SU-DHL-6 (cell line): ENCODE measurements around the gene MRPS5.

Source experiments
- H2AFZ ChIP-seq: fragments of 200-600 bp; sonication (generic); 2 replicates; pipeline ENCODE4 v1.6.1; 2014; ENCODE audit warnings: low read depth, mild to moderate bottlenecking, moderate library complexity, mixed read lengths, antibody characterized with exemption, low read length; ENCODE audit not compliant: severe bottlenecking
- H3F3A ChIP-seq: fragments of 200-600 bp; shearing (Covaris generic); 2 replicates; pipeline ENCODE4 v1.6.0; 2016; ENCODE audit warnings: antibody characterized with exemption, mild to moderate bottlenecking; ENCODE audit not compliant: insufficient read depth
- H3K27ac ChIP-seq: fragments of 200-600 bp; sonication (generic); 2 replicates; pipeline ENCODE4 v1.5.1; 2016; ENCODE audit warnings: low read depth, mild to moderate bottlenecking, low read length, moderate library complexity, mixed read lengths
- H3K27me3 ChIP-seq: fragments of 200-600 bp; sonication (generic), shearing (Covaris generic); 2 replicates; pipeline ENCODE4 v1.6.0; 2014; ENCODE audit warnings: mild to moderate bottlenecking, low read length
- H3K36me3 ChIP-seq: fragments of 200-600 bp; sonication (generic); 2 replicates; pipeline ENCODE4 v1.6.1; 2014; ENCODE audit warnings: mild to moderate bottlenecking, low read length, mixed read lengths
- H3K4me2 ChIP-seq: fragments of 300-600, 200-600 bp; shearing (Covaris generic), sonication (generic); 2 replicates; pipeline ENCODE4 v1.6.0; 2014; ENCODE audit warnings: low read length, low read depth, mild to moderate bottlenecking; ENCODE audit not compliant: poor library complexity, severe bottlenecking
- H3K4me3 ChIP-seq: fragments of 200-600 bp; sonication (generic); 2 replicates; pipeline ENCODE4 v1.5.1; 2014; ENCODE audit warnings: antibody characterized with exemption, low read length, mild to moderate bottlenecking, mixed read lengths; ENCODE audit not compliant: insufficient read depth, poor library complexity, severe bottlenecking
- H3K79me2 ChIP-seq: fragments of 200-600 bp; sonication (generic); 2 replicates; pipeline ENCODE4 v1.6.1; 2014; ENCODE audit warnings: mild to moderate bottlenecking, low read length, moderate library complexity; ENCODE audit not compliant: insufficient read depth
- H3K9ac ChIP-seq: fragments of 200-600 bp; sonication (generic); 2 replicates; pipeline ENCODE4 v1.7.0; 2014; ENCODE audit warnings: mild to moderate bottlenecking, low read length
- H3K9me2 ChIP-seq: fragments of 200-600 bp; sonication (generic); replicated peaks from 2 replicates; pipeline ENCODE4 v1.6.1; 2014; ENCODE audit warnings: low read length; ENCODE audit not compliant: insufficient read depth
- H3K9me3 ChIP-seq: fragments of 200-600 bp; sonication (generic); 2 replicates; pipeline ENCODE4 v1.6.1; 2014; ENCODE audit warnings: low read length, mixed read lengths; ENCODE audit not compliant: insufficient read depth
- H4K20me1 ChIP-seq: fragments of 200-600 bp; sonication (generic); 2 replicates; pipeline ENCODE4 v1.6.1; 2014; ENCODE audit warnings: low read depth, mild to moderate bottlenecking, antibody characterized with exemption, low read length, moderate library complexity, mixed read lengths
- CTCF ChIP-seq: fragments of 200-600 bp; sonication (generic); IDR thresholded peaks from one replicate; pipeline ENCODE4 v1.5.1; 2017; ENCODE audit warnings: antibody characterized with exemption, mild to moderate bottlenecking, low read length, moderate library complexity; ENCODE audit not compliant: insufficient read depth, poor library complexity, severe bottlenecking
- EZH2phosphoT487 ChIP-seq: fragments of 200-600 bp; sonication (generic), shearing (Covaris generic); conservative IDR thresholded peaks from 2 replicates; pipeline ENCODE4 v1.6.1; 2018; ENCODE audit warnings: mild to moderate bottlenecking, antibody characterized with exemption, low read length, moderate library complexity, mixed read lengths

MRPS5 gene

GRCh38 chr2:95079199-95079683, 42.4 kb downstream of the MRPS5 start:
- Histone ChIP-seq H3K36me3 (no peaks in the 10 kb centered on the region), H3K27me3 (no peaks in the 10 kb centered on the region), H3K9me2 (no peaks in the 10 kb centered on the region), H3F3A (no peaks in the 10 kb centered on the region; the same call in 1 of the 2 replicates), H3K27ac (no peak overlapping the region), H3K79me2 (no peaks in the 10 kb centered on the region), H4K20me1 (no peaks in the 10 kb centered on the region), H2AFZ (no peak overlapping the region), H3K4me3 (no peak overlapping the region), H3K9ac (no peak overlapping the region), H3K4me2 (no peak overlapping the region), H3K9me3 (no peaks in the 10 kb centered on the region)
- TF ChIP-seq EZH2phosphoT487: no peak
- TF ChIP-seq CTCF: no peak

GRCh38 chr2:95077861-95078603, 43.6 kb downstream of the MRPS5 start:
- Histone ChIP-seq H3K4me3 (no peak overlapping the region), H3K27ac (no peak overlapping the region), H3K9me2 (no peaks in the 10 kb centered on the region), H4K20me1 (no peaks in the 10 kb centered on the region), H2AFZ (no peak overlapping the region), H3K27me3 (no peaks in the 10 kb centered on the region), H3K36me3 (no peaks in the 10 kb centered on the region), H3K79me2 (no peaks in the 10 kb centered on the region), H3F3A (no peaks in the 10 kb centered on the region; the same call in 1 of the 2 replicates), H3K4me2 (no peak overlapping the region), H3K9ac (no peak overlapping the region), H3K9me3 (no peaks in the 10 kb centered on the region)
- no peak for TF ChIP-seq EZH2phosphoT487
- TF ChIP-seq CTCF: no peak

- Histone ChIP-seq H3F3A (no peaks in the 10 kb centered on the region), H3K4me2 (no peak overlapping the region), H3K27ac (no peak overlapping the region), H3K9ac (no peak overlapping the region), H3K4me3 (no peak overlapping the region), H3K27me3 (no peaks in the 10 kb centered on the region), H3K79me2 (no peaks in the 10 kb centered on the region), H3K9me3 (no peaks in the 10 kb centered on the region), H3K9me2 (no peaks in the 10 kb centered on the region), H4K20me1 (no peaks in the 10 kb centered on the region), H2AFZ (peak overlapping the region; percentile 80), H3K36me3 (no peaks in the 10 kb centered on the region)
- no peak for TF ChIP-seq CTCF
- no peak for TF ChIP-seq EZH2phosphoT487
Measured at GRCh38 chr2:95077530-95077825, 44.1 kb downstream of the MRPS5 start.
